Measurements from ENCODE around the gene UST. TPM values are rescaled to one million over a fixed set of nuclear protein-coding genes. Genes with fewer than 3 reads are reported as not detected.

Gene UST
- total and polyA plus RNA-seq, 2 of the 8 experiments (the other 6 are each of a cell fraction or from before 2014, with no cell fraction given) = 13.5 to 34.5 TPM

- TF ChIP-seq CHD7 (IDR thresholded peaks at IDR 0.05; ENCODE audit: insufficient replicate concordance, low read length) (no peak), TBP (IDR thresholded peaks at IDR 0.05; ENCODE audit: low read depth, low read length) (no peak), E2F6 (IDR thresholded peaks at IDR 0.05) (no peak), CEBPB (IDR thresholded peaks at IDR 0.05; ENCODE audit: low read depth, low read length) (no peak)
These were observed 280.7 kb downstream of the UST start (continued) for GRCh38 chr6:149027484-149027883.

Measured in H1 (cell line).